GM10266 (cell line): ENCODE results near the gene PRAF2.

Experiments used
- DNase-seq: peaks from one replicate; pipeline ENCODE4 v3.0.0; 2012; ENCODE audit errors: extremely low spot score
- CTCF ChIP-seq: IDR thresholded peaks from 2 replicates; pipeline ENCODE4 v1.5.1; 2012; ENCODE audit warnings: mild to moderate bottlenecking, low read depth; ENCODE audit not compliant: control insufficient read depth, insufficient read depth; ENCODE audit errors: missing control alignments

PRAF2 gene

GRCh38 chrX:49100704-49101628 lies 27.2 kb upstream of the PRAF2 start:
- DNase-seq = peak; percentile 95
- no peak for TF ChIP-seq CTCF

GRCh38 chrX:49096419-49096818 lies 22.6 kb upstream of the PRAF2 start:
- no peak for DNase-seq
- TF ChIP-seq CTCF = no peak

GRCh38 chrX:49089553-49089952 lies 15.8 kb upstream of the PRAF2 start:
- no peak for DNase-seq
- TF ChIP-seq CTCF = no peak

- TF ChIP-seq CTCF = no peak
- DNase-seq = no peak
Measured at GRCh38 chrX:49082271-49082871, 8.6 kb upstream of the PRAF2 start.

GRCh38 chrX:49079489-49080428 lies 6.0 kb upstream of the PRAF2 start, which contains the start of gene WDR45:
WDR45 (minus strand) TSS chrX:49079887; CDS start chrX:49078095, 1,792 bp downstream.
- peak; percentile 74 for DNase-seq
- TF ChIP-seq CTCF = no peak

GRCh38 chrX:49077941-49078340 lies 4.1 kb upstream of the PRAF2 start:
- DNase-seq = no peak
- TF ChIP-seq CTCF = no peak
